ENCODE results near the gene SORCS2. TPM values are rescaled to one million over a fixed set of nuclear protein-coding genes. Genes with fewer than 3 reads are reported as not detected.

SORCS2 gene
- total and polyA plus RNA-seq, 2 donors (not counting 1 experiment from before 2014, with no cell fraction given): not detected

DNA sequence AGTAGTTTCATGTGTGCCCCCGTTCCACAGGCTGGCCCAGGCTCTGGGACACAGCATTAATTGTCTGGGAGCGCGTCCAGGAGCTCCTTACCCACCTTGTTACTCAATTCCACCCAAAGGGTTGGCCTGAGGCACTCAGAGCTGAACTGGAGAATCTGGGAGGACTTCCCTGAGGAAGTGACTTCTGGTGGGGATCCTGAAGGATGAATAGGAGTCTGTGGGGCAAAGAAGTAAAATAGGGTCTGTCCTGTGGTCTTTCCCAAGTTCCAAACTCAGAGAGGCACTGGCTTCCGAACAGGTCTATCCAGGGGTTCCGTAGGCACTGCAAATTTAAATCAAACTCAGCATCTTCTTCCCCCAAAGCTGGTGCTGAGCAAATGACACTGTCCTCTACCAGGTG is 543.1 kb downstream of the SORCS2 start:
- Histone ChIP-seq H2AFZ (ENCODE audit: insufficient read depth, low read depth, low read length, poor library complexity, severe bottlenecking) (no peak overlapping the region), H3K4me2 (replicated peaks; ENCODE audit: low read depth, low read length, poor library complexity, severe bottlenecking) (no peak overlapping the region), H3K79me2 (ENCODE audit: control insufficient read depth, insufficient read depth, low read length) (no peaks in the 10 kb centered on the region), H3K9ac (ENCODE audit: low read length) (no peak overlapping the region), H3K27ac (ENCODE audit: low read length in 2 of 2) (no peak overlapping the region), H3K9me3 (ENCODE audit: control extremely low read depth in 1 of 3, control insufficient read depth in 2 of 3, insufficient read depth in 1 of 3, low read length in 2 of 3) (peaks cover 0 to 24% (median 0%) of the 10 kb centered on the region in 3 donors), H4K20me1 (ENCODE audit: control insufficient read depth, insufficient read depth, low read length, poor library complexity, severe bottlenecking) (no peaks in the 10 kb centered on the region), H3K27me3 (replicated peaks in 1 of 4; ENCODE audit: control extremely low read depth in 1 of 4, control insufficient read depth in 3 of 4, insufficient read depth in 4 of 4, low read length in 3 of 4) (no peaks in the 10 kb centered on the region), H3K4me3 (ENCODE audit: control extremely low read depth in 1 of 5, extremely low read depth in 1 of 5, insufficient read depth in 1 of 5, low read depth in 2 of 5, low read length in 4 of 5) (no peak overlapping the region), H3K4me1 (ENCODE audit: control insufficient read depth in 2 of 2, insufficient read depth in 2 of 2, low read length in 2 of 2) (no peaks in the 10 kb centered on the region), H3K36me3 (replicated peaks in 1 of 2; ENCODE audit: control extremely low read depth in 1 of 2, control insufficient read depth in 1 of 2, extremely low read depth in 1 of 2, insufficient read depth in 2 of 2, low read length in 1 of 2) (no peaks in the 10 kb centered on the region)
- Mint-ChIP-seq H3K4me3 (no peak overlapping the region), H3K9me3 (ENCODE audit: insufficient read depth) (no peaks in the 10 kb centered on the region), H3K4me1 (no peaks in the 10 kb centered on the region), H3K27ac (no peak overlapping the region), H3K27me3 (peaks cover 4% of the 10 kb centered on the region)
- POLR2A ChIA-PET: no interaction called here
- no peak for DNase-seq
- 82% methylated on average over 5 of the region's 5 CpGs for WGBS (ENCODE audit: insufficient coverage)
- TF ChIP-seq, protein P1, sequence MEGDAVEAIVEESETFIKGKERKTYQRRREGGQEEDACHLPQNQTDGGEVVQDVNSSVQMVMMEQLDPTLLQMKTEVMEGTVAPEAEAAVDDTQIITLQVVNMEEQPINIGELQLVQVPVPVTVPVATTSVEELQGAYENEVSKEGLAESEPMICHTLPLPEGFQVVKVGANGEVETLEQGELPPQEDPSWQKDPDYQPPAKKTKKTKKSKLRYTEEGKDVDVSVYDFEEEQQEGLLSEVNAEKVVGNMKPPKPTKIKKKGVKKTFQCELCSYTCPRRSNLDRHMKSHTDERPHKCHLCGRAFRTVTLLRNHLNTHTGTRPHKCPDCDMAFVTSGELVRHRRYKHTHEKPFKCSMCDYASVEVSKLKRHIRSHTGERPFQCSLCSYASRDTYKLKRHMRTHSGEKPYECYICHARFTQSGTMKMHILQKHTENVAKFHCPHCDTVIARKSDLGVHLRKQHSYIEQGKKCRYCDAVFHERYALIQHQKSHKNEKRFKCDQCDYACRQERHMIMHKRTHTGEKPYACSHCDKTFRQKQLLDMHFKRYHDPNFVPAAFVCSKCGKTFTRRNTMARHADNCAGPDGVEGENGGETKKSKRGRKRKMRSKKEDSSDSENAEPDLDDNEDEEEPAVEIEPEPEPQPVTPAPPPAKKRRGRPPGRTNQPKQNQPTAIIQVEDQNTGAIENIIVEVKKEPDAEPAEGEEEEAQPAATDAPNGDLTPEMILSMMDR (IDR thresholded peaks at IDR 0.05): no peak
- TF ChIP-seq EZH2 (IDR thresholded peaks at IDR 0.05; ENCODE audit: borderline replicate concordance, insufficient read depth, low read depth, low read length, poor library complexity, severe bottlenecking): no peak
- CTCF ChIA-PET: no interaction called here
- intact Hi-C loops (cut with micrococcal nuclease): no loop called here
- no peak for ATAC-seq (ENCODE audit: low read depth)

DNA sequence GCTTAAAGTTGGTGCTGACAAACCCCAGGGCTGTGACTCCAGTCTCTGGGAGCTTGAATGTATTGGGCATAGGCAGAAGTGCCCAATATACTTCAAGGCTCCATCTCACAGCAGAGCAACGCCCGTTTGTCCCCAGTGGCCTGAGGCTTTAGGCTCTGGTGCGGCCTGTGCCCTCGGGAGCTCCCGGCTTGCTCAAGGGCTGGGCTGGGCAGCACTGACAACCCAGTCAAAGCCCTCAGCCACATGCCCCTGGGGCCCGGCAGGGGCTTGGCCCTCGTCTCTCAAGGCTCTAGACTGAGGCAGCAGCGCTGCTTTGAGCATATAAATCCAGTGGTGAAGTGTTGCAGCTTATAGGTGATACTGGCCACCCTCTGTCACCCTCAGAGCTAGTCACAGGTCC is 543.6 kb downstream of the SORCS2 start:
- H3K27me3 ChIP-seq (replicated peaks in 1 of 4; ENCODE audit: control extremely low read depth in 1 of 4, control insufficient read depth in 3 of 4, insufficient read depth in 4 of 4, low read length in 3 of 4): no peaks in the 10 kb centered on the region
- CTCF ChIA-PET: no interaction called here
- DNase-seq: no peak
- 76% methylated on average over 8 of the region's 8 CpGs for WGBS (ENCODE audit: insufficient coverage)
- intact Hi-C loops (cut with micrococcal nuclease): no loop called here
- ATAC-seq (ENCODE audit: low read depth): no peak
- no peak overlapping the region for H2AFZ ChIP-seq (ENCODE audit: insufficient read depth, low read depth, low read length, poor library complexity, severe bottlenecking)
- no peak overlapping the region for H3K27ac ChIP-seq (ENCODE audit: low read length in 2 of 2)
- no peak overlapping the region for H3K9ac ChIP-seq (ENCODE audit: low read length)
- POLR2A ChIA-PET: no interaction called here
- no peaks in the 10 kb centered on the region for H3K4me1 Mint-ChIP-seq
- H3K4me3 Mint-ChIP-seq: no peak overlapping the region
- H3K27ac Mint-ChIP-seq: no peak overlapping the region
- no peaks in the 10 kb centered on the region for H3K79me2 ChIP-seq (ENCODE audit: control insufficient read depth, insufficient read depth, low read length)
- H3K4me3 ChIP-seq (ENCODE audit: control extremely low read depth in 1 of 5, extremely low read depth in 1 of 5, insufficient read depth in 1 of 5, low read depth in 2 of 5, low read length in 4 of 5): no peak overlapping the region
- no peaks in the 10 kb centered on the region for H3K36me3 ChIP-seq (replicated peaks in 1 of 2; ENCODE audit: control extremely low read depth in 1 of 2, control insufficient read depth in 1 of 2, extremely low read depth in 1 of 2, insufficient read depth in 2 of 2, low read length in 1 of 2)
- H3K9me3 Mint-ChIP-seq (ENCODE audit: insufficient read depth): no peaks in the 10 kb centered on the region
- no peaks in the 10 kb centered on the region for H4K20me1 ChIP-seq (ENCODE audit: control insufficient read depth, insufficient read depth, low read length, poor library complexity, severe bottlenecking)
- peaks cover 4% of the 10 kb centered on the region for H3K27me3 Mint-ChIP-seq
- H3K4me2 ChIP-seq (replicated peaks; ENCODE audit: low read depth, low read length, poor library complexity, severe bottlenecking): no peak overlapping the region
- TF ChIP-seq, protein P1 (IDR thresholded peaks at IDR 0.05): no peak
- no peak for TF ChIP-seq EZH2 (IDR thresholded peaks at IDR 0.05; ENCODE audit: borderline replicate concordance, insufficient read depth, low read depth, low read length, poor library complexity, severe bottlenecking)
- H3K9me3 ChIP-seq (ENCODE audit: control extremely low read depth in 1 of 3, control insufficient read depth in 2 of 3, insufficient read depth in 1 of 3, low read length in 2 of 3): peaks cover 0 to 27% (median 0%) of the 10 kb centered on the region in 3 donors
- no peaks in the 10 kb centered on the region for H3K4me1 ChIP-seq (ENCODE audit: control insufficient read depth in 2 of 2, insufficient read depth in 2 of 2, low read length in 2 of 2)
